ENCODE results near the gene LRRFIP1. TPM values are rescaled to one million over a fixed set of nuclear protein-coding genes. Genes with fewer than 3 reads are reported as not detected.

The LRRFIP1 gene
- polyA plus RNA-seq, 1 of the 3 experiments (the other 2 are of a cell fraction), result 47.3 TPM

DNA sequence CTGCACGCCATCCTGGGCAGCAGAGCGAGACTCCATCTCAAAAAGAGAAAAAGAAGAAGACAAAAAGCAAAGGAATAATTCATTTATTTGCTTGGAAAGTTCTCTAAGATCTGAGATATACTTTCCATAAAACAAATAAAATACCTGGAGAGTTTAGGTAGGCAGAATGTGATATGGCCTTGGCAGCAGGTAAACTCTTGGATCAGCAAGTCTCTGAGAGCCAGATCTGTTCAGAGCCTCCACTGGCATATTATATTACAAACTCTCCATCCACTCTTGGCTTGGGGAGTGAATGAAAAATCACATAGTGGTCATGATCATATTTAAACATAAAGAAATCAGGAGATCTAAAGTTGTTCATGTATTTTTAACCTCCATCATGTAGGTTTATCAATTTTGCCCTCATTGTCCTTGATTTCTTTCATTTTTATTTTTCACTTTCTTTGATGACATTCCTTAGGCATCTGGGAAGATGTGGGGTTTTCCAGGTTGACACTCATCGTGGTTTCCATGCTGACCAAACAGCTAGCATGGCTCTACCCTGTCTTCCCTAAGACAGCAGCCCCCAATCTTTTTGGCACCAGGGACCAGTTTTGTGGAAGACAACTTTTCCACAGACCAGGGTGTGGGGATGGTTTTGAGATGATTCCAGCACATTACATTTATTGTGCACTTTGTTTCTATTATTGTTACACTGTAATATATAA lies 10.2 kb downstream of the LRRFIP1 start:
- Histone ChIP-seq H3K4me1 (ENCODE audit: control insufficient read depth in 1 of 2, insufficient read depth in 2 of 2, low read depth in 1 of 2, low read length in 1 of 2) (no peaks in the 10 kb centered on the region; a peak in 2 of 4 replicates), H4K20me1 (ENCODE audit: insufficient read depth) (no peaks in the 10 kb centered on the region), H3K9me2 (no peaks in the 10 kb centered on the region), H3K4me3 (ENCODE audit: low read depth in 2 of 2, low read length in 1 of 2) (no peak overlapping the region), H2AFZ (ENCODE audit: low read depth) (no peak overlapping the region), H3K9ac (no peak overlapping the region), H3K9me3 (0 out of 2 replicates have a peak, but pooled peaks cover 4% of the 10 kb centered on the region), H3K79me2 (ENCODE audit: insufficient read depth) (peaks cover 93% of the 10 kb centered on the region), H3K27ac (ENCODE audit: low read depth in 2 of 2, low read length in 1 of 2) (no peak overlapping the region), H3K36me3 (replicated peaks in 1 of 2; ENCODE audit: control insufficient read depth in 1 of 2, insufficient read depth in 2 of 2, low read length in 1 of 2) (peaks cover 5 to 23% of the 10 kb centered on the region in 2 experiments), H3K4me2 (no peak overlapping the region), H3K27me3 (ENCODE audit: insufficient read depth) (no peaks in the 10 kb centered on the region; the same call in 1 of the 2 replicates), H3F3A (replicated peaks; ENCODE audit: insufficient read depth) (no peaks in the 10 kb centered on the region)
- CTCF ChIA-PET, result interaction anchor here (1.6 to 2.1 kb wide), 3 partner anchors 9 to 109 kb away, joined by 4 to 7 read pairs (median 6); no protein-coding TSS in a partner anchor
- POLR2A ChIA-PET, result no interaction called here
- 87% methylated on average over 3 of the region's 3 CpGs for WGBS (ENCODE audit: low lambda C conversion rate)
- DNase-seq, result no peak
- no peak for TF ChIP-seq RCOR1 (IDR thresholded peaks at IDR 0.05; ENCODE audit: low read length)

DNA sequence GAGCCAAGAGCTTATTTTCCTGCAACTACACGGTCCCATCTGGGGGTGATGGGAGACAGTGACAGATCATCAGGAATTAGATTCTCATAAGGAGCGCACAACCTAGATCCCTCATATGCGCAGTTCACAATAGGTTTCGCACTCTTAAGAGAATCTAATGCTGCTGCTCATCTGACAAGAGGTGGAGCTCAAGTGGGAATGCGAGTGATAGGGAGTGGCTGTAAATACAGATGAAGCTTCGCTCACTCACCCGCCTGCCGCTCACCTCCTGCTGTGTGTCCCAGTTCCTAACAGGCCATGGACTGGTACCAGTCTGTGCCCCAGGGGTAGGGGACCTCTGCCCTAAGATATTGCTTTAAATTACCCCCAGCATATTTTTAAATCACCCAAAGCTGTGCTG lies 10.8 kb downstream of the LRRFIP1 start:
- CTCF ChIA-PET, result interaction anchor here (1.6 to 2.1 kb wide), 3 partner anchors 10 to 109 kb away, joined by 4 to 7 read pairs (median 6); no protein-coding TSS in a partner anchor
- Histone ChIP-seq H3K4me3 (ENCODE audit: low read depth in 2 of 2, low read length in 1 of 2) (no peak overlapping the region), H3K79me2 (ENCODE audit: insufficient read depth) (peaks cover 93% of the 10 kb centered on the region), H3K9me3 (0 out of 2 replicates have a peak, but pooled peaks cover 4% of the 10 kb centered on the region), H3K27ac (ENCODE audit: low read depth in 2 of 2, low read length in 1 of 2) (no peak overlapping the region), H3F3A (replicated peaks; ENCODE audit: insufficient read depth) (no peaks in the 10 kb centered on the region), H3K9me2 (no peaks in the 10 kb centered on the region), H3K36me3 (replicated peaks in 1 of 2; ENCODE audit: control insufficient read depth in 1 of 2, insufficient read depth in 2 of 2, low read length in 1 of 2) (peaks cover 2 to 23% of the 10 kb centered on the region in 2 experiments), H3K9ac (no peak overlapping the region), H2AFZ (ENCODE audit: low read depth) (no peak overlapping the region), H3K27me3 (ENCODE audit: insufficient read depth) (no peaks in the 10 kb centered on the region; the same call in 1 of the 2 replicates), H3K4me2 (no peak overlapping the region), H4K20me1 (ENCODE audit: insufficient read depth) (no peaks in the 10 kb centered on the region), H3K4me1 (ENCODE audit: control insufficient read depth in 1 of 2, insufficient read depth in 2 of 2, low read depth in 1 of 2, low read length in 1 of 2) (no peaks in the 10 kb centered on the region; a peak in 1 of 4 replicates)
- POLR2A ChIA-PET, result no interaction called here
- DNase-seq, result no peak
- WGBS (ENCODE audit: low lambda C conversion rate), result 95% methylated on average over 8 of the region's 8 CpGs
- no peak for TF ChIP-seq SMC3 (IDR thresholded peaks at IDR 0.05; ENCODE audit: low read depth, low read length)
- TF ChIP-seq JUND (IDR thresholded peaks at IDR 0.05), result no peak
- no peak for TF ChIP-seq NFIC (IDR thresholded peaks at IDR 0.05; ENCODE audit: borderline replicate concordance)
- no peak for TF ChIP-seq ELF1 (IDR thresholded peaks at IDR 0.05)
- no peak for TF ChIP-seq CHD2 (IDR thresholded peaks at IDR 0.05; ENCODE audit: low read length, partially characterized antibody)
- no peak for TF ChIP-seq GABPA (IDR thresholded peaks at IDR 0.05; ENCODE audit: low read depth)
- TF ChIP-seq, protein P1, sequence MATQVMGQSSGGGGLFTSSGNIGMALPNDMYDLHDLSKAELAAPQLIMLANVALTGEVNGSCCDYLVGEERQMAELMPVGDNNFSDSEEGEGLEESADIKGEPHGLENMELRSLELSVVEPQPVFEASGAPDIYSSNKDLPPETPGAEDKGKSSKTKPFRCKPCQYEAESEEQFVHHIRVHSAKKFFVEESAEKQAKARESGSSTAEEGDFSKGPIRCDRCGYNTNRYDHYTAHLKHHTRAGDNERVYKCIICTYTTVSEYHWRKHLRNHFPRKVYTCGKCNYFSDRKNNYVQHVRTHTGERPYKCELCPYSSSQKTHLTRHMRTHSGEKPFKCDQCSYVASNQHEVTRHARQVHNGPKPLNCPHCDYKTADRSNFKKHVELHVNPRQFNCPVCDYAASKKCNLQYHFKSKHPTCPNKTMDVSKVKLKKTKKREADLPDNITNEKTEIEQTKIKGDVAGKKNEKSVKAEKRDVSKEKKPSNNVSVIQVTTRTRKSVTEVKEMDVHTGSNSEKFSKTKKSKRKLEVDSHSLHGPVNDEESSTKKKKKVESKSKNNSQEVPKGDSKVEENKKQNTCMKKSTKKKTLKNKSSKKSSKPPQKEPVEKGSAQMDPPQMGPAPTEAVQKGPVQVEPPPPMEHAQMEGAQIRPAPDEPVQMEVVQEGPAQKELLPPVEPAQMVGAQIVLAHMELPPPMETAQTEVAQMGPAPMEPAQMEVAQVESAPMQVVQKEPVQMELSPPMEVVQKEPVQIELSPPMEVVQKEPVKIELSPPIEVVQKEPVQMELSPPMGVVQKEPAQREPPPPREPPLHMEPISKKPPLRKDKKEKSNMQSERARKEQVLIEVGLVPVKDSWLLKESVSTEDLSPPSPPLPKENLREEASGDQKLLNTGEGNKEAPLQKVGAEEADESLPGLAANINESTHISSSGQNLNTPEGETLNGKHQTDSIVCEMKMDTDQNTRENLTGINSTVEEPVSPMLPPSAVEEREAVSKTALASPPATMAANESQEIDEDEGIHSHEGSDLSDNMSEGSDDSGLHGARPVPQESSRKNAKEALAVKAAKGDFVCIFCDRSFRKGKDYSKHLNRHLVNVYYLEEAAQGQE (IDR thresholded peaks at IDR 0.05; ENCODE audit: low read depth, low read length), result no peak
- TF ChIP-seq MEF2A (IDR thresholded peaks at IDR 0.05; ENCODE audit: borderline replicate concordance, low read depth), result no peak
- no peak for TF ChIP-seq FOXM1 (IDR thresholded peaks at IDR 0.05; ENCODE audit: low read depth)
- no peak for TF ChIP-seq FOXJ3 (CRISPR knock-in tag; IDR thresholded peaks at IDR 0.05)
- TF ChIP-seq GATA2 (CRISPR knock-in tag; IDR thresholded peaks at IDR 0.05), result no peak
- no peak for TF ChIP-seq NRF1 (IDR thresholded peaks at IDR 0.05; ENCODE audit: low read depth, low read length)
- TF ChIP-seq RAD21 (IDR thresholded peaks at IDR 0.05; ENCODE audit: low read length), result no peak

Measured in SK-N-SH (cell line).